NCI-H748 (cell line): ENCODE data around the gene CSTF3.
A peak's percentile ranks its signal among the peaks of the same experiment; 100 is the strongest.

Experiments used
- DNase-seq: peaks from one replicate; lab custom pipeline; 2025; ENCODE audit not compliant: unreplicated experiment; lab: John Stamatoyannopoulos, UW

CSTF3 gene

DNA sequence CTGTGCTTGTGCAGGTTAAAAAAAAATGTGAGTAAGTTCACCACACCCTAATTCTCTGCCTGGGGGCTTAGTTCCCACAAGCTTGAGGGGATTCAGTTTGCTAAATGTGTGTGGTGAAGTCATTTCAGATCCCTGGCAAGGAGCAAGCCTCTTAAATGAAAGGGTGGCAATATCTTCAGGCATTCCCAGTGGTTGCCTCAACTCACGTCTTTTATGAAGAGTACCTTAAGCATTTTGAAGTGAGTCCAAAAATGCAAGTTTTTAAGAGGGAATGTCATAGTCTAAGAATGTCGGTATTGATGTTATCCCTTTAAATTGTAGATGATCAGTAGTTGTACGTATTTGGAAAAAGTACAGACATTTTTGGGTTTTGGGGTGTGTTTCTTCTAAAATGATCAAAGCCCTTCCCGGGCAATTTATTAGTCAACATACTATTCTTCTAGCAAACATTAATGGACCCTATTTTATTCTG is 117.0 kb downstream of the CSTF3 start:
- DNase-seq = no peak

DNA sequence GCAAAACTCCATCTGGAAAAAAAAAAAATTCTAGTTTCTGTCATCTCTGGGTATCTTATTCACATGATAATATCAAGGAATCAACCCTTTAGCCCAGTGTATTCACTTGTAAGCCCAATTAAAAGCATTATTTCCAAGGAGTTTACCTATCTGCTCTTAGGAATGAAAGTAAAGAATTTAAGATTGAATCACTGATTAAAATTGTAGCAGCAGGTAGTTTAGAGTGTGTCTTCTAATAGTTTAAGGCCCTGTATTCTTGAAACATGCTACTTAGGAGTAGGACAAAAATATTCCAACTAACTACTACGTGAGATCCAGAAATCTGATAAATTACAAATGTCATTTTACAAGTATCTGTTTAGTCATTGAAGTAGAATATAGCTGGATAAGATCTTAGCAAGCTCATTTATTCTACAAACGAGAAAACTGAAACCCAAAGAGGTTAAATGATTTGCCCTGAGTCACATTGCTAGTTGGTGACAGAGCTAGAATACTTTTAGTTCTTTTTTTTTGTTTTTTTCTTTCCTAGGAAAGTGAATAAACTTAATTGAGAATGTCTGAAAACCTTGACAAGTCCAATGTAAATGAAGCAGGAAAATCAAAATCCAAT is 118.0 kb downstream of the CSTF3 start:
- no peak for DNase-seq

DNA sequence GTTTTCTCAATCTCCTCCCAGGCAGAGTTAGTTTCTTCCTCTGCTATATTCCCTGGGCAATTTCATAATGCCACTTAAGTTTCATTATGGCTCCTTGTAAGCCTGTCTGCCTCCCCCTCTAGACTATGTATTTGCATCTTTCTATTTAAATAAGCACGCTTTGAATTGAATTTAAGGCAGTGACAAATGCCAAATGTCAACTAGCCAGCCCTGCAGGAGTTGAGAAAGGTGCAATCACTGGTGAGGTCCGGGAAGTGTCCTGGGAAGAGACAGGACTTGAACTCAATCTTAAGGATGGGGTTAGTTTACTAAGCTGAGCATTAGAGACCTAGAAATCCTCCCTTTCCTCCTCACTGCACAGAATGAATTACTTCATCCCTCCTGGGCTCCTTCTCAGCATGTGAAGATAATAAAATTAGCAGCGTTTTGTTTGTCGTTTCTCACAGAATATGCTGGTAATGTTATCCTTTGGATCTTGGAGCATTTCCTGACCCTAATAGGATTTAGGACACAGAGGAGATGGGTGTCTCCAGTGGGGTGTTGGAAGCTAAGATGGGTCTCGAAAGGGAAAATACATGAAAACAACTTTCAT is 120.3 kb downstream of the CSTF3 start:
- DNase-seq = no peak

DNA sequence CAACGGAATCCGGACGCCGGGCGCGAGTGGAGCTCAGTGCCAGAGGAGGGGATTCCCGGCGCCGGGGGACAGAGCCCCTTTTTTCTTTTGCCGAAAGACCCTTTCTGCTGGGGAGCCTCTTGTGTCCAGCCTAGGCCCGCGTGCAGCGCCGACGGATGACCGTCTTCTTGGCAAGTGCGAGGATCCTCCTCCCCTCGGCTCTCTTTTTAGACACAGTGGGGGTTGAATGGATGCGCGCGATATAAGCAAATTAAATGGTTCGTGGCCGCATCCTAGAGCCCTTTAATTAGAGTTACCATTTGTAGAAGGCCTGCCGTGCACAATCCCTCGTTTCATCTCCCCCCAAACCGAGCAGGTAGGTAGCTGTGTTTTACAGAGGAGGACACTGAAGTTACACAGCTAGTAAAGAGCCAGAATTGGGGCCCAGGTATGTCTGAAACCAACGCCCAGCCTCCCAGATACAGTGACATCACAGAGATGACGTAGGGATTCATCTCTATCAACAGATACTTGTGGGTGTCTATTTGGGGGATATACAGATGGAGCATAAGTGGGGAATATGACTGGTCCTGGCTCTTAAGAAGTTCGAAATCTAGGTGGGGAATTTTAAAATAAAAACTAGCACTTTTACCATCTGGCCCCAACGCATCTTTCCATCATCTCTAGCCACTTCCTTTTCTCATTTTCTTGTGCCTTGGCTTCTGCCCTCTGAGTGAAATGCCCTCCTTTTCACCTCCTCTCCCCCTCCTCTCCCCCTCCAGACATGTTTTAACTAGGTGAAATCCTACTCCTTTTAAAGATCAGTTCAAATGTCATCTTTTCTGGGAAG is 121.0 kb downstream of the CSTF3 start:
- peak; percentile 80 for DNase-seq

DNA sequence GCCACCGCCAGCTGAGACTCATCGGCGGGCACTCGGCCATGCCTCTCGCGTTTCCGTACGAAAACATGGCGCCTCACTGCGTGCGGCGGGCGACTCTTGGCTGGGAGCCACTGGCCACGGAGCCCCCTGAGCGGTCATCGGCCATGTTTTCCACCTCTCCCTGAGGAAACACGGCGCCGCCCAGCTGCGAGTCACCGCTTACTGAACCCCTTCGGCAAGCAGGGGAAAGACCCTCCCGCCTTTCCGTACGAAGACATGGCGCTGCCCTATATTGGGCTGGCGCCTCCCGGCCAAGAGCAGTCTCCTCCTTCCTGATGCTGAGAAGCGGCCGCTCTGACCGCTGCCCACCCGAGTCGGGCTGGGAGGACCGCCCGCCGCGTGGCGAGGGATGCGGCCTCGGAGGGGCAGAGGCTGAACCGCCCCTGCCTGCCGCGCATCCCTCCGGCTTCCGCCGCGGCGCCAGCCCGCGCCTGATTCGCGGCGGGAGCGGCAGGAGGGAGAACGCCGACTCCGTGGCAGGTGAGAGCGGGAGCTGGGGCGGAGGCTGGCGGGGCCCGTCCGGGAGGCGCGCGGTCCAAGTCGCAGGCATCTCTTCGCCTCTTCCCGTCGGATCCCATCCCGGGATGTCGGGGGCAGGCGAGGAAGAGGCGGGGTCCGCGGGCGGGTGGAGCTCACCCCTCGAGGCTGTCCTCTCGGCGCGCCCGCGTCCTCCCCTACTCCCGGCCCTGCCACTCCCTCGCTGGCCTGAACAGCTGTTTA is 121.8 kb downstream of the CSTF3 start, which contains the start of gene TCP11L1:
TSS of gene TCP11L1 (plus strand) at position 299 of the 759 bp plus-strand sequence. CDS start 4,202 bp downstream, outside the sequence.
- DNase-seq = peak; percentile 96

DNA sequence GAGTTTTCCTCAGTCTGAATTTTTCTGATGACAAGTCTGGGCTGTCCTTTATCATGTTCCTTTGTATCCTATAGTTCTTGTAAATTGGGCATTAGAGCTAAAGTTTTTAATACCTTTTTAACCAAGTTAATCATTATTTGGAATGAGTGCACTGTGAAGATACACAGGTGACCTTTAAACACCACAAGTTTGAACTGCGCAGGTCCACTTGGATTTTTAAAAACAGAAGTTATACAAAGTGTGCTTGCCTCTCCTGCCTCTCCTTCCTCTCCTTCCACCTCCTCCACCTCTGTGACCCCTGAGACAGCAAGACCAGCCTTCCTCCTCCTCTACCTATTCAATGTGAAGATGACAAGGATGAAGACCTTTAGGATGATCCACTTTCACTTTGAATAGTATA is 126.3 kb downstream of the CSTF3 start:
- no peak for DNase-seq
